SK-N-MC (cell line): ENCODE measurements around the gene TACC2.

Experiments
- DNase-seq: peaks from one replicate; pipeline ENCODE4 v3.0.0-alpha.2; 2011; ENCODE audit warnings: low read depth, low spot score
- H3K27ac ChIP-seq: fragments of 200-600 bp; sonication (generic); 2 replicates; pipeline ENCODE4 v1.5.1; 2016; ENCODE audit warnings: mixed run types
- H3K36me3 ChIP-seq: fragments of 200-600 bp; sonication (generic); 2 replicates; pipeline ENCODE4 v1.6.1; 2017; ENCODE audit warnings: antibody characterized with exemption, low read length, mixed read lengths; ENCODE audit not compliant: insufficient read depth
- H3K4me3 ChIP-seq: fragments of 200-600 bp; sonication (generic); 2 replicates; pipeline ENCODE4 v1.5.1; 2016
- H3K9ac ChIP-seq: fragments of 200-600 bp; sonication (generic); 2 replicates; pipeline ENCODE4 v1.8.0; 2017; ENCODE audit warnings: mixed run types, mixed read lengths; ENCODE audit not compliant: insufficient read length
- H3K9me3 ChIP-seq: fragments of 200-600 bp; sonication (generic); 2 replicates; pipeline ENCODE4 v1.6.1; 2017; ENCODE audit warnings: low read depth, mild to moderate bottlenecking, antibody characterized with exemption, low read length, moderate library complexity, mixed read lengths
- EZH2 ChIP-seq: fragments of 200-600 bp; sonication (generic); IDR thresholded peaks from one replicate; pipeline ENCODE4 v1.6.1; 2017; ENCODE audit warnings: antibody characterized with exemption
- FOXP2 ChIP-seq: optimal IDR thresholded peaks from 2 replicates; pipeline ENCODE3; 2011; ENCODE audit warnings: mild to moderate bottlenecking, moderate library complexity; ENCODE audit not compliant: insufficient read depth; ENCODE audit errors: extremely low read length, control extremely low read depth
- POLR2AphosphoS5 ChIP-seq: IDR thresholded peaks from 2 replicates; pipeline ENCODE4 v1.6.1; 2012; ENCODE audit warnings: mild to moderate bottlenecking, low read depth, low read length, borderline replicate concordance

Gene TACC2

DNA sequence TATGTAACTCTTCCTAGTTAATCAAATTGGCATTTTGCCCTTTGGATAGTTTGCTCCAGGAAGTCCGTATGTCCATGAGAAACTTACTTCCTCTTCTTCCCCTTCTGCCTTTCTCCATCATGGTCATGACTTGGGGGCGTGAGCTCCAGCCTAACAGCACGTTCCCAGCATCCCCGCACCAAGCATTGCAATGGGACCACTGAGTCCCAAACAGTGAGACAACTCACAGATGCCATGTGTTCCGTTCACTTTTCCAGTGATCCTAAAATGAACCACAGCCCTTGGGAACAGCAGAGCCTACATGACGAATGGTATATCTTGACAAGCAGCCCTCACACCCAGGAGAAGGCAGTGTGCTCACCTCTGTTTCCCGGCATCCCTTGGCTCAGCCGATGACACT lies 292.8 kb downstream of the TACC2 start:
- TF ChIP-seq POLR2AphosphoS5 = no peak
- TF ChIP-seq FOXP2 = no peak
- no peak for TF ChIP-seq EZH2
- no peak overlapping the region for H3K9ac ChIP-seq

GRCh38 chr10:122282253-122282671 lies 293.3 kb downstream of the TACC2 start:
- Histone ChIP-seq H3K9ac (no peak overlapping the region), H3K27ac (no peak overlapping the region), H3K9me3 (no peaks in the 10 kb centered on the region), H3K36me3 (no peaks in the 10 kb centered on the region), H3K4me3 (no peak overlapping the region)
- no peak for DNase-seq
- TF ChIP-seq POLR2AphosphoS5 (no peak), FOXP2 (no peak), EZH2 (no peak)

More for the DNA sequence above, 292.8 kb downstream of the TACC2 start:
- Histone ChIP-seq H3K4me3 (no peak overlapping the region), H3K9me3 (no peaks in the 10 kb centered on the region), H3K36me3 (no peaks in the 10 kb centered on the region), H3K27ac (no peak overlapping the region)
- no peak for DNase-seq

GRCh38 chr10:122282909-122283308 lies 293.9 kb downstream of the TACC2 start:
- no peak for DNase-seq
- no peak overlapping the region for H3K4me3 ChIP-seq
- H3K9me3 ChIP-seq = no peaks in the 10 kb centered on the region
- no peak overlapping the region for H3K9ac ChIP-seq
- no peaks in the 10 kb centered on the region for H3K36me3 ChIP-seq
- no peak for TF ChIP-seq EZH2
- no peak for TF ChIP-seq POLR2AphosphoS5
- TF ChIP-seq FOXP2 = no peak
- no peak overlapping the region for H3K27ac ChIP-seq

GRCh38 chr10:122285506-122286444 lies 296.8 kb downstream of the TACC2 start:
- TF ChIP-seq POLR2AphosphoS5 (no peak), FOXP2 (no peak)
- no peak overlapping the region for H3K9ac ChIP-seq

DNA sequence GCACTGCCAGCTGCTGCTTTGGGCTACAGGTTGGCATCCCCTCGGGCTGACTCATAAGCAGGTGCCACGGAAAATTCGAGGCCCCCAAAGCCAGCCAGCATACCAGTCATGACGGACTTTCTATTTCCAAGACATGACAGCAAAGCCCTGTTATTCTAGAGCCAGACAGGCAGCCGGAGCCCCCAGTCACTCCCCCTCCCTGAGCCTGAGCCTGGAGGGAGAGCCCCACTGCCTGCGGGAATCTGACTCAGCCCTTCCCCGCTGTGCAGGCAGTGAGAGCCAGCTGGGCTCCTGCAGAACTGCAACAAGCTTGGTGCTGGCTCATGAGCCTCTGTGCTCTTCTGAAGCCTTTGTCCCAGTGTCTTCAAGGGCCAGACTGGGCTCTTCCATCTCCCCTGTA lies 297.9 kb downstream of the TACC2 start:
- DNase-seq = no peak
- TF ChIP-seq POLR2AphosphoS5 (no peak), EZH2 (no peak), FOXP2 (no peak)
- Histone ChIP-seq H3K36me3 (no peaks in the 10 kb centered on the region), H3K4me3 (no peak overlapping the region), H3K27ac (no peak overlapping the region), H3K9me3 (no peaks in the 10 kb centered on the region), H3K9ac (no peak overlapping the region)

More at GRCh38 chr10:122285506-122286444, 296.8 kb downstream of the TACC2 start:
- DNase-seq = no peak
- H3K27ac ChIP-seq = no peak overlapping the region
- no peaks in the 10 kb centered on the region for H3K9me3 ChIP-seq
- no peak overlapping the region for H3K4me3 ChIP-seq
- no peaks in the 10 kb centered on the region for H3K36me3 ChIP-seq

DNA sequence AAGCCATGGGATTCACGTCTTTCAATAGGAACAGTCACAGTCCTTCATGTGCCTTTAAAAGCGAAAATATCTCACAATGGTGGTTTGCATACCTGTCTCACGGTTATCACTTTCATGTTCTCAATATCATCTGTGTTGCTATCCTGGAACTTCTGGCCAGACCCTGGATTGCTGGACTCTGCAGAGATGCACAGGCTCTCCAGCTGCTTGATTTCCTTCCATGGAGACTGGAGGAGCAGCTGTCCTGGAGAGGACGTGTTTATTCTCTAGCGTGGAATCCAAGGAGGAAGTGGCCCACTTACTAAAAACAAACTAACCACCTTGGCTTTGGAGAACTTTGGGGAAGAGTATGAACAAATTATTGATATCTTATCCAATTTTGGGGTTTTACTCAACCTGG lies 298.6 kb downstream of the TACC2 start:
- Histone ChIP-seq H3K9ac (no peak overlapping the region), H3K27ac (no peak overlapping the region), H3K4me3 (no peak overlapping the region), H3K9me3 (no peaks in the 10 kb centered on the region), H3K36me3 (no peaks in the 10 kb centered on the region)
- no peak for TF ChIP-seq FOXP2
- TF ChIP-seq EZH2 = no peak
- no peak for TF ChIP-seq POLR2AphosphoS5
- no peak for DNase-seq

- DNase-seq = no peak
- TF ChIP-seq POLR2AphosphoS5 (no peak), FOXP2 (no peak), EZH2 (no peak)
- Histone ChIP-seq H3K27ac (no peak overlapping the region), H3K36me3 (no peaks in the 10 kb centered on the region), H3K9ac (no peak overlapping the region), H3K4me3 (no peak overlapping the region), H3K9me3 (no peaks in the 10 kb centered on the region)
These were observed 299.3 kb downstream of the TACC2 start for GRCh38 chr10:122288262-122288661.

GRCh38 chr10:122288917-122289316 lies 300.0 kb downstream of the TACC2 start:
- H3K9me3 ChIP-seq = no peaks in the 10 kb centered on the region
- H3K36me3 ChIP-seq = no peaks in the 10 kb centered on the region
- TF ChIP-seq FOXP2 = no peak
- no peak for TF ChIP-seq POLR2AphosphoS5
- TF ChIP-seq EZH2 = no peak
- H3K4me3 ChIP-seq = no peak overlapping the region
- DNase-seq = no peak
- no peak overlapping the region for H3K9ac ChIP-seq
- no peak overlapping the region for H3K27ac ChIP-seq

DNA sequence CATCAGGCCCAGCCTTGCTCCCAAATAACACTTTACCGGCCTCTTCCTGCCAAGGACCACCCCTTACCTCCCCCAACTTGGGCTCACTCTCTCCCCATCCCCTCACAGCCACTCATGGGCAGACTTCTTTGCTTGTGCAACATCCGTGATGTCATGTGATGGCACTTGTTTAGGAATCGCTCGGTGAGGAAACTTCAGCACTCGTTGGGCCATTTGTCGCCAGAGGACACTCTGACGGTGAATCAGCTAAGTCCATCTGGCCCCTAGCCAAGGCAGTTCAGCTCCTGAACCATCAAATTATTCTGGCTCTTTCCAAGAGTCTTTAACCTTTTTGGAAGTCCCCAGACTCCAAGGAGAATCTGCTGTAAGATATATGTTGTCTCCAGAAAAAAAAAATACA lies 301.4 kb downstream of the TACC2 start:
- H3K4me3 ChIP-seq = no peak overlapping the region
- no peak overlapping the region for H3K9ac ChIP-seq
- DNase-seq = no peak
- no peaks in the 10 kb centered on the region for H3K9me3 ChIP-seq
- no peaks in the 10 kb centered on the region for H3K36me3 ChIP-seq
- TF ChIP-seq POLR2AphosphoS5 (no peak), EZH2 (no peak), FOXP2 (no peak)
- no peak overlapping the region for H3K27ac ChIP-seq
